Activated T-helper 2 cell treated with anti-CD3 and anti-CD28 coated beads, Interferon-gamma antibody, Interleukin-2, Interleukin-4, amounts not matched to agents 10 μg/mL and 5 μg/mL and 100 μg/mL, durations not matched to agents 14 hours and 24 hours and 36 hours (primary cell): ENCODE measurements around the gene SCN2B. TPM values are rescaled to one million over a fixed set of nuclear protein-coding genes. Genes with fewer than 3 reads are reported as not detected.
A peak's percentile ranks its signal among the peaks of the same experiment; 100 is the strongest.

ENCODE experiments used
- DNase-seq: peaks from one replicate; pipeline ENCODE4 v3.0.0; 2021; ENCODE audit warnings: low spot score
- H3K27ac Mint-ChIP-seq: one replicate; pipeline ENCODE4 v1.8.0; 2021; ENCODE audit warnings: mixed read lengths
- H3K27me3 Mint-ChIP-seq: one replicate; pipeline ENCODE4 v1.8.0; 2021; ENCODE audit warnings: low read depth, mixed read lengths
- H3K36me3 Mint-ChIP-seq: one replicate; pipeline ENCODE4 v1.8.0; 2021; ENCODE audit warnings: low read depth, mixed read lengths
- H3K4me1 Mint-ChIP-seq: one replicate; pipeline ENCODE4 v1.8.0; 2021; ENCODE audit warnings: low read depth, mixed read lengths
- H3K4me3 Mint-ChIP-seq: one replicate; pipeline ENCODE4 v1.8.0; 2021; ENCODE audit warnings: low read depth, mild to moderate bottlenecking, moderate library complexity, mixed read lengths
- H3K9me3 Mint-ChIP-seq: one replicate; pipeline ENCODE4 v1.8.0; 2021; ENCODE audit warnings: mixed read lengths
- intact Hi-C: fragments of 100-400 bp; cut with micrococcal nuclease; formaldehyde crosslinking; loops from one replicate; pipeline ENCODE4 v1.15.1; 2023
- total RNA-seq: library from RNA; stranded (reverse); gene quantifications from 2 replicates; pipeline ENCODE4 v1.2.3, GENCODE V29; 2022

Gene SCN2B
- total RNA-seq, 1 donor from 2014 or later: 0.02 TPM

- intact Hi-C loops: no loop called here
- Mint-ChIP-seq H3K4me1 (peaks cover 6% of the 10 kb centered on the region), H3K36me3 (no peaks in the 10 kb centered on the region), H3K27me3 (peaks cover 81% of the 10 kb centered on the region), H3K4me3 (peak within 1 kb of the TSS; percentile 65), H3K27ac (no peak within 1 kb of the TSS), H3K9me3 (no peaks in the 10 kb centered on the region)
- no peak for DNase-seq
These were observed 23.6 kb downstream of the SCN2B start, which contains the start of gene SCN4B for GRCh38 chr11:118152552-118153471. Gene SCN4B, minus strand, starts transcription at chr11:118152823. Its CDS starts 150 bp downstream, at chr11:118152673.

GRCh38 chr11:118152020-118152551 is 24.4 kb downstream of the SCN2B start:
- peaks cover 80% of the 10 kb centered on the region for H3K27me3 Mint-ChIP-seq
- no peaks in the 10 kb centered on the region for H3K9me3 Mint-ChIP-seq
- H3K4me3 Mint-ChIP-seq: peak overlapping the region; percentile 45
- H3K36me3 Mint-ChIP-seq: no peaks in the 10 kb centered on the region
- no peak overlapping the region for H3K27ac Mint-ChIP-seq
- peaks cover 6% of the 10 kb centered on the region for H3K4me1 Mint-ChIP-seq
- intact Hi-C loops: no loop called here
- DNase-seq: no peak

GRCh38 chr11:118151431-118151830 is 25.0 kb downstream of the SCN2B start:
- H3K27me3 Mint-ChIP-seq: peaks cover 77% of the 10 kb centered on the region

GRCh38 chr11:118149493-118149892 is 26.9 kb downstream of the SCN2B start:
- peaks cover 67% of the 10 kb centered on the region for H3K27me3 Mint-ChIP-seq
- H3K9me3 Mint-ChIP-seq: no peaks in the 10 kb centered on the region
- peaks cover 3% of the 10 kb centered on the region for H3K4me1 Mint-ChIP-seq
- DNase-seq: no peak
- H3K4me3 Mint-ChIP-seq: no peak overlapping the region
- intact Hi-C loops: loop anchor here (5.0 to 10.0 kb wide), 2 partner anchors 203 to 345 kb away; no protein-coding TSS in a partner anchor
- no peaks in the 10 kb centered on the region for H3K36me3 Mint-ChIP-seq
- no peak overlapping the region for H3K27ac Mint-ChIP-seq

More at GRCh38 chr11:118151431-118151830, 25.0 kb downstream of the SCN2B start:
- Mint-ChIP-seq H3K36me3 (no peaks in the 10 kb centered on the region), H3K4me3 (no peak overlapping the region), H3K27ac (no peak overlapping the region), H3K9me3 (no peaks in the 10 kb centered on the region), H3K4me1 (peaks cover 2% of the 10 kb centered on the region)
- DNase-seq: no peak
- intact Hi-C loops: no loop called here

- Mint-ChIP-seq H3K36me3 (no peaks in the 10 kb centered on the region), H3K27me3 (peaks cover 67% of the 10 kb centered on the region), H3K27ac (no peak overlapping the region), H3K9me3 (no peaks in the 10 kb centered on the region), H3K4me1 (peaks cover 3% of the 10 kb centered on the region), H3K4me3 (no peak overlapping the region)
- DNase-seq: no peak
- intact Hi-C loops: loop anchor here (5.0 to 10.0 kb wide), 2 partner anchors 203 to 344 kb away; no protein-coding TSS in a partner anchor
These were observed 27.6 kb downstream of the SCN2B start for GRCh38 chr11:118148856-118149255.

- Mint-ChIP-seq H3K27ac (no peak overlapping the region), H3K36me3 (no peaks in the 10 kb centered on the region), H3K27me3 (peaks cover 64% of the 10 kb centered on the region), H3K4me1 (peaks cover 3% of the 10 kb centered on the region), H3K4me3 (no peak overlapping the region), H3K9me3 (no peaks in the 10 kb centered on the region)
- intact Hi-C loops: loop anchor here (5.0 to 10.0 kb wide), 2 partner anchors 204 to 343 kb away; no protein-coding TSS in a partner anchor
- DNase-seq: no peak
These were observed 28.2 kb downstream of the SCN2B start for GRCh38 chr11:118148240-118148639.

- Mint-ChIP-seq H3K27me3 (peaks cover 68% of the 10 kb centered on the region), H3K27ac (no peak overlapping the region), H3K4me3 (no peak overlapping the region), H3K9me3 (no peaks in the 10 kb centered on the region), H3K36me3 (no peaks in the 10 kb centered on the region), H3K4me1 (peaks cover 6% of the 10 kb centered on the region)
- intact Hi-C loops: loop anchor here (5.0 to 10.0 kb wide), 2 partner anchors 205 to 343 kb away; no protein-coding TSS in a partner anchor
- DNase-seq: no peak
These were observed 28.9 kb downstream of the SCN2B start for GRCh38 chr11:118147502-118147901.

GRCh38 chr11:118146554-118146953 is 29.9 kb downstream of the SCN2B start:
- no peaks in the 10 kb centered on the region for H3K36me3 Mint-ChIP-seq
- no peak overlapping the region for H3K27ac Mint-ChIP-seq
- intact Hi-C loops: loop anchor here (5.0 to 10.0 kb wide), 2 partner anchors 206 to 342 kb away; no protein-coding TSS in a partner anchor
- peaks cover 70% of the 10 kb centered on the region for H3K27me3 Mint-ChIP-seq
- DNase-seq: no peak
- peaks cover 6% of the 10 kb centered on the region for H3K4me1 Mint-ChIP-seq
- no peaks in the 10 kb centered on the region for H3K9me3 Mint-ChIP-seq
- peak overlapping the region; percentile 77 for H3K4me3 Mint-ChIP-seq

GRCh38 chr11:118145285-118146227 is 30.9 kb downstream of the SCN2B start:
- H3K9me3 Mint-ChIP-seq: no peaks in the 10 kb centered on the region
- peak overlapping the region; percentile 24 for H3K27ac Mint-ChIP-seq
- H3K27me3 Mint-ChIP-seq: peaks cover 66% of the 10 kb centered on the region
- H3K4me3 Mint-ChIP-seq: peak overlapping the region; percentile 81
- DNase-seq: peak; percentile 83
- intact Hi-C loops: loop anchor here (1.0 to 10.0 kb wide), 6 partner anchors 26 to 465 kb away; no protein-coding TSS in a partner anchor
- H3K4me1 Mint-ChIP-seq: peaks cover 6% of the 10 kb centered on the region
- no peaks in the 10 kb centered on the region for H3K36me3 Mint-ChIP-seq

- DNase-seq: no peak
- Mint-ChIP-seq H3K9me3 (no peaks in the 10 kb centered on the region), H3K27me3 (peaks cover 64% of the 10 kb centered on the region), H3K36me3 (no peaks in the 10 kb centered on the region), H3K27ac (no peak overlapping the region), H3K4me3 (no peak overlapping the region), H3K4me1 (peaks cover 6% of the 10 kb centered on the region)
- intact Hi-C loops: loop anchor here (1.0 to 10.0 kb wide), 6 partner anchors 27 to 466 kb away; no protein-coding TSS in a partner anchor
These were observed 31.9 kb downstream of the SCN2B start for GRCh38 chr11:118144301-118145268.

- peaks cover 6% of the 10 kb centered on the region for H3K4me1 Mint-ChIP-seq
These were observed 32.7 kb downstream of the SCN2B start for GRCh38 chr11:118143661-118144185.

More at GRCh38 chr11:118143661-118144185, 32.7 kb downstream of the SCN2B start:
- Mint-ChIP-seq H3K36me3 (no peaks in the 10 kb centered on the region), H3K4me3 (no peak overlapping the region), H3K27me3 (peaks cover 66% of the 10 kb centered on the region), H3K9me3 (no peaks in the 10 kb centered on the region), H3K27ac (no peak overlapping the region)
- intact Hi-C loops: loop anchor here (2.0 to 10.0 kb wide), 2 partner anchors 339 to 467 kb away; no protein-coding TSS in a partner anchor
- DNase-seq: no peak
